GM12892 (cell line): ENCODE measurements around the gene HIGD2A.

Experiments used
- POLR2A ChIP-seq: IDR thresholded peaks from 2 replicates; pipeline ENCODE4 v1.6.1; 2011; ENCODE audit warnings: low read depth, low read length, control low read depth
- POLR2AphosphoS5 ChIP-seq: IDR thresholded peaks from 2 replicates; pipeline ENCODE4 v1.6.1; 2011; ENCODE audit warnings: low read depth, low read length, control low read depth

DNA sequence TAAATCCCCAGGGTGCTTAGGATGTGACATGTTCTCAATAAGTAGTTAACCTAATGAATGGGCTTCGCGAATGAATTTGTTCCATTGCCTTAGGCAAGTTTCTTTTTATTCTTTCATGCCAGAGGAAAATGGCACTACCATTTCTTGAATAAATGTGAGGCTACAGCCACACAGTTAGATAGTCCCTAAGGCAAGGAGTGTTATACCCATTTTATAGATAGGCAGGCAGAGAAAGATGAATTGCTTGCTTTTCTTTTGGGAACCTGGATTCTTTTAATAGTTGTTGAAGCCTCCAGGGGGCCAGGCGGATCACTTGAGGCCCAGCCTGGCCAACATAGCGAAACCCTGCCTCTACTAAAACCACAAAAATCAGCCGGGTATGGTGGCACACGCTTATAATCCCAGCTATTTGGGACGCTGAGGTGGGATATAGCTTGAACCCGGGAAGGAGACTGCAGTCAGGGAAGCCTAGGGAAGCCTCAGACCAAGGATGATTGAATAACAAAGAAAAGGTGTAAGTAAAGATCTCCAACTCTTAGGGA, 1.1 kb upstream of the HIGD2A start:
- TF ChIP-seq POLR2AphosphoS5: no peak
- TF ChIP-seq POLR2A: no peak
